H9 (cell line): ENCODE measurements around the gene PDE3A. TPM values are rescaled to one million over a fixed set of nuclear protein-coding genes. Genes with fewer than 3 reads are reported as not detected.

Source experiments
- DNase-seq: peaks from one replicate; pipeline ENCODE4 v3.0.0-alpha.2; 2017
- H2AFZ ChIP-seq: one replicate; pipeline ENCODE4 v1.6.1; 2013; ENCODE audit warnings: mild to moderate bottlenecking, low read length, control low read depth, moderate library complexity
- H2AK5ac ChIP-seq: 2 replicates; pipeline ENCODE4 v1.6.1; 2013; ENCODE audit warnings: low read length, control low read depth, mixed read lengths; ENCODE audit not compliant: insufficient read length
- H2BK120ac ChIP-seq: one replicate; pipeline ENCODE4 v1.6.1; 2013; ENCODE audit warnings: low read depth, mild to moderate bottlenecking, low read length, control low read depth, inconsistent platforms; ENCODE audit not compliant: poor library complexity, severe bottlenecking
- H2BK12ac ChIP-seq: 2 replicates; pipeline ENCODE4 v1.6.1; 2013; ENCODE audit warnings: low read length, control low read depth, mixed read lengths, low read depth; ENCODE audit not compliant: insufficient read length
- H2BK15ac ChIP-seq: 2 replicates; pipeline ENCODE4 v1.6.1; 2013; ENCODE audit warnings: low read depth, low read length, control low read depth
- H2BK20ac ChIP-seq: one replicate; pipeline ENCODE4 v1.6.1; 2013; ENCODE audit warnings: low read depth, mild to moderate bottlenecking, low read length, control low read depth, inconsistent platforms; ENCODE audit not compliant: poor library complexity, severe bottlenecking
- H2BK5ac ChIP-seq: 2 replicates; pipeline ENCODE4 v1.6.1; 2013; ENCODE audit warnings: low read length, control low read depth, mixed read lengths; ENCODE audit not compliant: insufficient read length
- H3K14ac ChIP-seq: 2 replicates; pipeline ENCODE4 v1.6.1; 2013; ENCODE audit warnings: low read length, control low read depth; ENCODE audit not compliant: insufficient read depth
- H3K18ac ChIP-seq: 2 replicates; pipeline ENCODE4 v1.6.1; 2013; ENCODE audit warnings: low read depth, mild to moderate bottlenecking, mixed read lengths, low read length, control low read depth; ENCODE audit not compliant: insufficient read length
- H3K23ac ChIP-seq: 2 replicates; pipeline ENCODE4 v1.6.1; 2013; ENCODE audit warnings: low read length, control low read depth, mixed read lengths, low read depth; ENCODE audit not compliant: insufficient read length
- H3K23me2 ChIP-seq: 2 replicates; pipeline ENCODE4 v1.6.1; 2013; ENCODE audit warnings: low read depth, mild to moderate bottlenecking, mixed read lengths, low read length, control low read depth; ENCODE audit not compliant: insufficient read length, poor library complexity, severe bottlenecking
- H3K27ac ChIP-seq: 2 replicates; pipeline ENCODE4 v1.5.1; 2013; ENCODE audit warnings: low read length, control low read depth, mixed read lengths, low read depth; ENCODE audit not compliant: insufficient read length
- H3K27me3 ChIP-seq: 2 replicates; pipeline ENCODE4 v1.6.1; 2013; ENCODE audit warnings: low read length, control low read depth, inconsistent platforms; ENCODE audit not compliant: insufficient read depth
- H3K4ac ChIP-seq: 2 replicates; pipeline ENCODE4 v1.6.1; 2013; ENCODE audit warnings: low read depth, mild to moderate bottlenecking, control low read depth, inconsistent platforms, low read length, moderate library complexity
- H3K4me1 ChIP-seq: 2 replicates; pipeline ENCODE4 v1.6.1; 2013; ENCODE audit warnings: low read length, control low read depth, inconsistent platforms; ENCODE audit not compliant: insufficient read depth
- H3K4me2 ChIP-seq: 2 replicates; pipeline ENCODE4 v1.6.1; 2013; ENCODE audit warnings: low read length, control low read depth, mixed read lengths; ENCODE audit not compliant: insufficient read length, insufficient read depth
- H3K56ac ChIP-seq: 2 replicates; pipeline ENCODE4 v1.6.1; 2013; ENCODE audit warnings: low read depth, mild to moderate bottlenecking, mixed read lengths, low read length, control low read depth; ENCODE audit not compliant: insufficient read length
- H3K79me1 ChIP-seq: 2 replicates; pipeline ENCODE4 v1.6.1; 2013; ENCODE audit warnings: low read depth, mild to moderate bottlenecking, moderate library complexity, low read length, control low read depth, inconsistent platforms; ENCODE audit not compliant: insufficient read depth, poor library complexity, severe bottlenecking
- H3K79me2 ChIP-seq: 2 replicates; pipeline ENCODE4 v1.6.1; 2013; ENCODE audit warnings: low read length, control low read depth, inconsistent platforms; ENCODE audit not compliant: insufficient read depth
- H3K9ac ChIP-seq: 2 replicates; pipeline ENCODE4 v1.6.1; 2013; ENCODE audit warnings: low read length, control low read depth, mixed read lengths; ENCODE audit not compliant: insufficient read length; ENCODE audit errors: extremely low read depth
- H3K9me3 ChIP-seq: one replicate; pipeline ENCODE4 v1.6.1; 2013; ENCODE audit warnings: low read depth, low read length, inconsistent platforms; ENCODE audit not compliant: control insufficient read depth
- H3T11ph ChIP-seq: one replicate; pipeline ENCODE4 v1.6.1; 2013; ENCODE audit warnings: mild to moderate bottlenecking, low read length, control low read depth, inconsistent platforms
- H4K20me1 ChIP-seq: one replicate; pipeline ENCODE4 v1.6.1; 2013; ENCODE audit not compliant: control insufficient read depth, insufficient read length, insufficient read depth
- H4K5ac ChIP-seq: 2 replicates; pipeline ENCODE4 v1.6.1; 2013; ENCODE audit warnings: low read depth, mild to moderate bottlenecking, mixed read lengths, low read length, control low read depth; ENCODE audit not compliant: insufficient read length
- H4K8ac ChIP-seq: replicated peaks from 2 replicates; pipeline ENCODE4 v1.6.1; 2013; ENCODE audit warnings: low read length, control low read depth, mixed read lengths, low read depth; ENCODE audit not compliant: insufficient read length
- H4K91ac ChIP-seq: 2 replicates; pipeline ENCODE4 v1.6.1; 2013; ENCODE audit warnings: low read depth, mild to moderate bottlenecking, moderate library complexity, mixed read lengths, low read length, control low read depth; ENCODE audit not compliant: insufficient read length
- H3K27ac Mint-ChIP-seq, 3 experiments: 2 replicates in 2 of 3; 3 replicates in 1 of 3; pipeline ENCODE4 v1.8.0; 2020 to 2021; ENCODE audit warnings: mixed read lengths in 3 of 3, mild to moderate bottlenecking in 1 of 3, moderate library complexity in 1 of 3
- H3K27me3 Mint-ChIP-seq: 2 replicates; pipeline ENCODE4 v1.8.0; 2021; ENCODE audit warnings: low read depth, mild to moderate bottlenecking, moderate library complexity, mixed read lengths
- H3K36me3 Mint-ChIP-seq, 3 experiments: 2 replicates in 2 of 3; 3 replicates in 1 of 3; pipeline ENCODE4 v1.8.0; 2020 to 2021; ENCODE audit warnings: low read depth in 3 of 3, mixed read lengths in 3 of 3; ENCODE audit not compliant: insufficient read depth in 1 of 3
- H3K4me1 Mint-ChIP-seq, 2 experiments: 2 replicates each; pipeline ENCODE4 v1.8.0; 2020; ENCODE audit warnings: mixed read lengths in 2 of 2
- H3K4me3 Mint-ChIP-seq, 2 experiments: 2 replicates in 1 of 2; 3 replicates in 1 of 2; pipeline ENCODE4 v1.8.0; 2020 to 2021; ENCODE audit warnings: mild to moderate bottlenecking in 2 of 2, mixed read lengths in 2 of 2, moderate library complexity in 1 of 2
- H3K9me3 Mint-ChIP-seq, 2 experiments: 2 replicates in 1 of 2; 3 replicates in 1 of 2; pipeline ENCODE4 v1.8.0; 2020; ENCODE audit warnings: mild to moderate bottlenecking in 2 of 2, mixed read lengths in 2 of 2, moderate library complexity in 1 of 2
- CTCF ChIP-seq: fragments of 200-600 bp; sonication (generic); conservative IDR thresholded peaks from 3 replicates; pipeline ENCODE4 v1.8.0; 2021; ENCODE audit warnings: antibody characterized with exemption, mild to moderate bottlenecking
- WGBS: extraction: QIAGEN DNeasy Blood & Tissue Kit; methylation state at CpG from one replicate; pipeline ENCODE4 v1.1.7; 2013; ENCODE audit warnings: missing lambda C conversion rate, low lambda C conversion rate, mixed read lengths; ENCODE audit not compliant: insufficient read length; ENCODE audit errors: extremely low coverage; 5-methylcytosine and 5-hydroxymethylcytosine counted together
- total RNA-seq: library from RNA; stranded (reverse); gene quantifications from 2 replicates; pipeline ENCODE4 v1.2.1, GENCODE V29; 2021

The PDE3A gene
- total RNA-seq, 1 experiment from 2014 or later, result 3.0 TPM

- H3K36me3 Mint-ChIP-seq, result no peaks in the 10 kb centered on the region; a peak in 1 of 7 replicates
- H3K4ac ChIP-seq, result no peak overlapping the region
- H3K56ac ChIP-seq, result no peak overlapping the region
- no peaks in the 10 kb centered on the region for H3K79me2 ChIP-seq
- no peaks in the 10 kb centered on the region for H3K27me3 Mint-ChIP-seq
- H3K4me3 Mint-ChIP-seq, result no peak overlapping the region
- H3K23me2 ChIP-seq, result no peaks in the 10 kb centered on the region
- H3K27me3 ChIP-seq, result no peaks in the 10 kb centered on the region
- H3K4me1 ChIP-seq, result peaks cover 11% of the 10 kb centered on the region
- H2BK120ac ChIP-seq, result no peak overlapping the region
- no peaks in the 10 kb centered on the region for H4K20me1 ChIP-seq
- no peak overlapping the region; a peak in 1 of 7 replicates for H3K27ac Mint-ChIP-seq
- no peak overlapping the region for H3K9ac ChIP-seq
- no peak for TF ChIP-seq CTCF
- peaks cover 65 to 68% of the 10 kb centered on the region in 2 experiments for H3K4me1 Mint-ChIP-seq
- no peak overlapping the region for H2BK20ac ChIP-seq
- no peak overlapping the region for H2AFZ ChIP-seq
- H4K91ac ChIP-seq, result no peak overlapping the region
- H3K23ac ChIP-seq, result no peak overlapping the region
- H3K18ac ChIP-seq, result no peak overlapping the region
- H2AK5ac ChIP-seq, result no peak overlapping the region
- no peak overlapping the region for H4K8ac ChIP-seq
- H2BK15ac ChIP-seq, result no peak overlapping the region
- H2BK12ac ChIP-seq, result no peak overlapping the region
- no peak overlapping the region for H3T11ph ChIP-seq
- H4K5ac ChIP-seq, result no peak overlapping the region
- no peak overlapping the region for H3K27ac ChIP-seq
- no peaks in the 10 kb centered on the region for H3K9me3 ChIP-seq
- no peak for DNase-seq
- WGBS, result no CpG with 5 or more reads among the region's 3 CpGs
- H3K9me3 Mint-ChIP-seq, result no peaks in the 10 kb centered on the region
- H3K4me2 ChIP-seq, result no peak overlapping the region
- no peaks in the 10 kb centered on the region for H3K79me1 ChIP-seq
- H2BK5ac ChIP-seq, result no peak overlapping the region
- no peak overlapping the region for H3K14ac ChIP-seq
These were observed 78.5 kb downstream of the PDE3A start for GRCh38 chr12:20446836-20447235.
